ENCODE measurements around the gene SERPINB6.

Gene SERPINB6

GRCh38 chr6:2999618-3000557, 28.5 kb upstream of the SERPINB6 start, which contains the start of gene NQO2:
TSS of gene NQO2 (plus strand) at chr6:2999894. CDS start at chr6:3006553, 6,659 bp downstream.
- DNase-seq (ENCODE audit: low read depth in 2 of 3, low spot score in 2 of 3): peak; percentile 76 to 94 (median 83)

- no peak for DNase-seq (ENCODE audit: low read depth in 2 of 3, low spot score in 2 of 3)
These were observed 27.7 kb upstream of the SERPINB6 start for GRCh38 chr6:2998998-2999617.

GRCh38 chr6:2998249-2998997, 27.1 kb upstream of the SERPINB6 start:
- peak in 1 of 3 experiments; percentile 37 for DNase-seq (ENCODE audit: low read depth in 2 of 3, low spot score in 2 of 3)

GRCh38 chr6:2993755-2994317, 22.5 kb upstream of the SERPINB6 start:
- no peak for DNase-seq (ENCODE audit: low read depth in 2 of 3, low spot score in 2 of 3)

- DNase-seq (ENCODE audit: low read depth in 2 of 3, low spot score in 2 of 3): no peak
These were observed 21.1 kb upstream of the SERPINB6 start for GRCh38 chr6:2992330-2992979.

- no peak for DNase-seq (ENCODE audit: low read depth in 2 of 3, low spot score in 2 of 3)
These were observed 19.7 kb upstream of the SERPINB6 start for GRCh38 chr6:2990932-2991506.

- DNase-seq (ENCODE audit: low read depth in 2 of 3, low spot score in 2 of 3): no peak
These were observed 19.0 kb upstream of the SERPINB6 start for GRCh38 chr6:2990248-2990931.

- DNase-seq (ENCODE audit: low read depth in 2 of 3, low spot score in 2 of 3): peak; percentile 30 to 46 (median 45)
These were observed 18.2 kb upstream of the SERPINB6 start for GRCh38 chr6:2989332-2990247.

- peak; percentile 58 to 66 (median 64) for DNase-seq (ENCODE audit: low read depth in 2 of 3, low spot score in 2 of 3)
These were observed 17.3 kb upstream of the SERPINB6 start for GRCh38 chr6:2988426-2989331.

GRCh38 chr6:2988094-2988425, 16.7 kb upstream of the SERPINB6 start:
- DNase-seq (ENCODE audit: low read depth in 2 of 3, low spot score in 2 of 3): no peak

- DNase-seq (ENCODE audit: low read depth in 2 of 3, low spot score in 2 of 3): no peak
These were observed 15.4 kb upstream of the SERPINB6 start for GRCh38 chr6:2986722-2987221.

- no peak for DNase-seq (ENCODE audit: low read depth in 2 of 3, low spot score in 2 of 3)
These were observed 13.5 kb upstream of the SERPINB6 start for GRCh38 chr6:2984738-2985406.

GRCh38 chr6:2982426-2983117, 11.2 kb upstream of the SERPINB6 start:
- no peak for DNase-seq (ENCODE audit: low read depth in 2 of 3, low spot score in 2 of 3)

- DNase-seq (ENCODE audit: low read depth in 2 of 3, low spot score in 2 of 3): no peak
These were observed 9.1 kb upstream of the SERPINB6 start for GRCh38 chr6:2980465-2980855.

GRCh38 chr6:2979819-2980464, 8.6 kb upstream of the SERPINB6 start:
- DNase-seq (ENCODE audit: low read depth in 2 of 3, low spot score in 2 of 3): no peak

GRCh38 chr6:2978923-2979322, 7.6 kb upstream of the SERPINB6 start:
- DNase-seq (ENCODE audit: low read depth in 2 of 3, low spot score in 2 of 3): no peak
